Endothelial cell of umbilical vein (primary cell): ENCODE measurements around the gene LGALS4.

Experiments
- CTCF ChIP-seq, 2 donors: IDR thresholded peaks; 1 replicate in 1 of 2; 2 replicates in 1 of 2; pipeline ENCODE4 v1.5.1; 2011; ENCODE audit warnings: low read length in 2 of 2, mild to moderate bottlenecking in 2 of 2, moderate library complexity in 2 of 2, control low read depth in 1 of 2, inconsistent platforms in 1 of 2, low read depth in 1 of 2; ENCODE audit not compliant: insufficient read depth in 1 of 2; ENCODE audit errors: extremely low read depth in 1 of 2
- EZH2 ChIP-seq: IDR thresholded peaks from 2 replicates; pipeline ENCODE4 v1.6.1; 2012; ENCODE audit warnings: borderline replicate concordance, low read depth, mild to moderate bottlenecking, moderate library complexity, low read length, inconsistent platforms; ENCODE audit not compliant: severe bottlenecking
- FOS ChIP-seq: IDR thresholded peaks from 2 replicates; pipeline ENCODE4 v1.6.1; 2011; ENCODE audit warnings: mild to moderate bottlenecking, low read length, moderate library complexity, borderline replicate concordance; ENCODE audit not compliant: insufficient read depth
- GATA2 ChIP-seq: IDR thresholded peaks from 2 replicates; pipeline ENCODE4 v1.7.0; 2011; ENCODE audit warnings: low read depth, mild to moderate bottlenecking, moderate library complexity, mixed read lengths, low read length; ENCODE audit not compliant: insufficient read length, insufficient read depth
- JUN ChIP-seq: IDR thresholded peaks from 2 replicates; pipeline ENCODE4 v1.6.1; 2011; ENCODE audit warnings: borderline replicate concordance, low read depth; ENCODE audit not compliant: insufficient read length, insufficient read depth
- MYC ChIP-seq: IDR thresholded peaks from one replicate; pipeline ENCODE4 v1.6.1; 2011; ENCODE audit warnings: mild to moderate bottlenecking, low read depth, low read length
- POLR2A ChIP-seq: IDR thresholded peaks from 2 replicates; pipeline ENCODE4 v1.6.1; 2012; ENCODE audit warnings: low read depth, mild to moderate bottlenecking, control low read depth, low read length
- POLR2AphosphoS5 ChIP-seq: IDR thresholded peaks from 2 replicates; pipeline ENCODE4 v1.6.1; 2012; ENCODE audit warnings: low read depth, mild to moderate bottlenecking, control low read depth, low read length, moderate library complexity; ENCODE audit not compliant: insufficient read depth
- TF ChIP-seq, protein P1 (sequence below): IDR thresholded peaks from 2 replicates; pipeline ENCODE4 v1.6.1; 2011; ENCODE audit not compliant: insufficient read depth, insufficient read length

DNA sequence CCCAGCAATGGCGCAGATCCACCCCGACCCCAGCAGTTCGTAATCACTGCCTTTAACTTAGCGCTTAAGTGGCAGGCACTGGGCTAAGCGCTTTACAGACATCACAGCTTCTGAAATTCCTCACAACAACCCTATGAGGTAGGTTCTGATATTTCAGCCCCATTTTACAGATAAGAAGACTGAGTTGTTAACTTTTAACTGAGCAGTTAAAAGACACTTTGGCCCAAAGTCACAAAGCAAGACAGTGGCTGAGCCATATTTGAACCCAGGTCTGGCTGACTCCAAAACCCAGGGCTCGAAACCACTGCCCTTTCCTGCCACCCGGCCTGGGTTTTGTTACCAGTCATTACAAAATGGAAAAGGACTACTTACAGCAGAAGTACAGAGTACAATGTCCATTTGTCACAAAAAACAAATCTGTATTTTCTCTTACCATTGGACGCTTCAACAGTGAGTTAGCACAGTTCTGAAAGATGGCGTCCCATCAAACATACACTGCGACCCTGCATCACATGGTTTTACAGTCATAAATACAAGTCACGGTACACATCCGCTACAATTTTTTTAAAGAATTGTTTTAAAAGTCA is 28.5 kb upstream of the LGALS4 start:
- TF ChIP-seq CTCF (IDR thresholded peaks at IDR 0.05; ENCODE audit: extremely low read depth in 1 of 2, insufficient read depth in 1 of 2, low read depth in 1 of 2, low read length in 2 of 2): no peak
- no peak for TF ChIP-seq POLR2A
- TF ChIP-seq EZH2: no peak
- no peak for TF ChIP-seq MYC
- TF ChIP-seq, protein P1, sequence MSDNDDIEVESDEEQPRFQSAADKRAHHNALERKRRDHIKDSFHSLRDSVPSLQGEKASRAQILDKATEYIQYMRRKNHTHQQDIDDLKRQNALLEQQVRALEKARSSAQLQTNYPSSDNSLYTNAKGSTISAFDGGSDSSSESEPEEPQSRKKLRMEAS: no peak
- no peak for TF ChIP-seq POLR2AphosphoS5
- TF ChIP-seq FOS: no peak
- no peak for TF ChIP-seq JUN
- TF ChIP-seq GATA2: no peak
